22Rv1 (cell line): ENCODE data around the gene DESI2.

Source experiments
- CTCF ChIP-seq: fragments of 450-650 bp; IDR thresholded peaks from 2 replicates; pipeline ENCODE4 v1.5.1; 2017; ENCODE audit warnings: mild to moderate bottlenecking
- ZFX ChIP-seq: fragments of 450-650 bp; IDR thresholded peaks from 2 replicates; pipeline ENCODE4 v1.6.1; 2017; ENCODE audit warnings: antibody characterized with exemption, borderline replicate concordance

DNA sequence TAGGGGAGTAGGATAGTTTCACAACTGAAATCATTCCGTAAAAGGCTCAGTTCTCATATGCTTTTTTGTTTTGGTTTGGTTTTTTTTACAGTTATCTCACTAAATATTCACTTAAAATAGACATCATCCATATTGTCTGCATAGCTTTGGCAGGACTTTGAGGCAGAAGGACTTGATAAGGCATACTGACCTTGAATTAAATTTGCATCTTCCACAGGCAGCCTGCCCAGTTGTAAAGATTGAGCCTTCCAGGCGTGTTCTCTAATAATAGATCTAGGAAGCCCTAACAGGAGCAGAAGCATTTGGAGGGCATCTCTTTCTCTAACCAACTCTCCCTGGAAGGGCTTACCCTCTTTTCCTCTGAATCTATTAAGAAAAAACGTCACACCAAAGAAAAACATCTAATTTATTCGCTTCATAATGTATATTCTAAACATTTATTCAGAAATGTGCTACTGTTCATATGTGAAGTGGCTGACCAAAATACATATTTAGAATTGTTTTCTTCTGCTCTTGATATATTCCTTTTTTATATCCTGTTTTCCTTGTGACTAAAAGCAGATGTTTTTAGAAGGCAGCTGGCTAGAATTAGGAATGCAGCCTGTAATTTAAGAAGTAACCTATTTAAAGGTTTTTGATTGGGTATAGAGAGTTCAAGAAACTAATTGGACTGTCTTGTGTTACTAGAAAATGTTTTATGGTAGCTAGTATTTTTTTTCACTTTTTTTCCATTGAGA, 20.2 kb downstream of the DESI2 start:
- no peak for TF ChIP-seq CTCF
- no peak for TF ChIP-seq ZFX
